Activated T-cell treated with anti-CD3 and anti-CD28 coated beads, Interleukin-2, amount 50 U/mL, for 48 hours (primary cell): ENCODE results near the gene TEAD1.

ENCODE experiments used
- DNase-seq, 2 experiments: peaks; one replicate each; pipeline ENCODE4 v3.0.0-alpha.2; 2020

Gene TEAD1

GRCh38 chr11:12673924-12674570 lies at the start of gene TEAD1:
Gene TEAD1, plus strand, starts transcription at chr11:12674421.
- DNase-seq: peak; percentile 88 to 92

GRCh38 chr11:12624595-12624994 lies 49.6 kb upstream of the TEAD1 start:
- DNase-seq: no peak

- no peak for DNase-seq
Observed at GRCh38 chr11:12625438-12626071, 48.7 kb upstream of the TEAD1 start.

- no peak for DNase-seq
Observed at GRCh38 chr11:12626616-12627015, 47.6 kb upstream of the TEAD1 start.

GRCh38 chr11:12628314-12628713 lies 45.9 kb upstream of the TEAD1 start:
- DNase-seq: no peak

GRCh38 chr11:12629601-12630313 lies 44.5 kb upstream of the TEAD1 start:
- DNase-seq: no peak

- no peak for DNase-seq
Observed at GRCh38 chr11:12631651-12632050, 42.6 kb upstream of the TEAD1 start.

- no peak for DNase-seq
Observed at GRCh38 chr11:12634329-12634728, 39.9 kb upstream of the TEAD1 start.

GRCh38 chr11:12636871-12637410 lies 37.3 kb upstream of the TEAD1 start:
- no peak for DNase-seq

- no peak for DNase-seq
Observed at GRCh38 chr11:12639388-12639787, 34.8 kb upstream of the TEAD1 start.

- no peak for DNase-seq
Observed at GRCh38 chr11:12640355-12640754, 33.9 kb upstream of the TEAD1 start.

GRCh38 chr11:12640926-12641849 lies 33.0 kb upstream of the TEAD1 start:
- no peak for DNase-seq

- DNase-seq: no peak
Observed at GRCh38 chr11:12642040-12642439, 32.2 kb upstream of the TEAD1 start.

GRCh38 chr11:12642806-12643428 lies 31.3 kb upstream of the TEAD1 start:
- DNase-seq: no peak

- DNase-seq: no peak
Observed at GRCh38 chr11:12646478-12646877, 27.7 kb upstream of the TEAD1 start.

- DNase-seq: no peak
Observed at GRCh38 chr11:12653729-12654128, 20.5 kb upstream of the TEAD1 start.

GRCh38 chr11:12655842-12656241 lies 18.4 kb upstream of the TEAD1 start:
- no peak for DNase-seq

- DNase-seq: no peak
Observed at GRCh38 chr11:12657336-12657735, 16.9 kb upstream of the TEAD1 start.

GRCh38 chr11:12657981-12658380 lies 16.2 kb upstream of the TEAD1 start:
- DNase-seq: no peak

GRCh38 chr11:12662101-12662689 lies 12.0 kb upstream of the TEAD1 start:
- no peak for DNase-seq

- no peak for DNase-seq
Observed at GRCh38 chr11:12664385-12664784, 9.8 kb upstream of the TEAD1 start.

GRCh38 chr11:12666915-12667314 lies 7.3 kb upstream of the TEAD1 start:
- no peak for DNase-seq
